Kidney (tissue), 14 donors: ENCODE data around the gene MYO7A. TPM values are rescaled to one million over a fixed set of nuclear protein-coding genes. Genes with fewer than 3 reads are reported as not detected.
A peak's percentile ranks its signal among the peaks of the same experiment; 100 is the strongest.

Experiments
- DNase-seq, 5 donors: peaks; one replicate each; pipeline ENCODE4 v3.0.0-alpha.2; 2013 to 2020
- FAIRE-seq: peaks from 2 replicates; lab custom pipeline; 2012; peaks lifted over from hg19 to GRCh38; lab: Jason Lieb, UNC
- H3K27ac ChIP-seq, 2 donors: one replicate each; pipeline ENCODE4 v1.7.0; 2013; ENCODE audit warnings: low read depth in 2 of 2, low read length in 2 of 2, inconsistent platforms in 1 of 2
- H3K27me3 ChIP-seq: one replicate; pipeline ENCODE4 v1.7.1; 2013; ENCODE audit warnings: low read length, inconsistent platforms; ENCODE audit not compliant: control insufficient read depth, insufficient read depth
- H3K36me3 ChIP-seq, 3 donors: one replicate each; pipeline versions ENCODE4 v1.7.0 to v1.7.1; 2013; ENCODE audit warnings: low read length in 3 of 3, control low read depth in 1 of 3, inconsistent platforms in 1 of 3; ENCODE audit not compliant: insufficient read depth in 3 of 3, control insufficient read depth in 2 of 3
- H3K4me1 ChIP-seq, 3 donors: one replicate each; pipeline versions ENCODE4 v1.7.0 to v1.7.1; 2013; ENCODE audit warnings: low read length in 3 of 3, inconsistent platforms in 1 of 3, low read depth in 1 of 3; ENCODE audit not compliant: control insufficient read depth in 2 of 3, insufficient read depth in 2 of 3
- H3K4me3 ChIP-seq, 3 donors: one replicate each; pipeline versions ENCODE4 v1.7.0 to v1.8.1; 2013; ENCODE audit warnings: low read length in 3 of 3, control low read depth in 1 of 3, inconsistent platforms in 1 of 3
- H3K9ac ChIP-seq, 3 donors: one replicate each; pipeline versions ENCODE4 v1.7.0 to v1.7.1; 2013; ENCODE audit warnings: low read length in 3 of 3, control low read depth in 1 of 3, inconsistent platforms in 1 of 3
- H3K9me3 ChIP-seq, 3 donors: one replicate each; pipeline versions ENCODE4 v1.7.0 to v1.7.1; 2013; ENCODE audit warnings: low read length in 3 of 3, control low read depth in 1 of 3, inconsistent platforms in 1 of 3; ENCODE audit not compliant: control insufficient read depth in 2 of 3, insufficient read depth in 1 of 3
- CTCF ChIP-seq: IDR thresholded peaks from 3 replicates; pipeline ENCODE4 v1.5.1; 2012; ENCODE audit warnings: mild to moderate bottlenecking, moderate library complexity, borderline replicate concordance; ENCODE audit not compliant: insufficient read depth; ENCODE audit errors: extremely low read depth
- intact Hi-C: fragments of 100-400 bp; cut with DNase I; formaldehyde crosslinking; loops from one replicate; pipeline ENCODE4 v1.11.1; 2022
- polyA plus RNA-seq: library from polyadenylated mRNA; stranded (reverse); fragments of 350-450 nt; fragmentation: Illumina TruSeq; extraction: RNeasy Lipid Tissue Mini Kit (QIAGEN cat#74804); gene quantifications from one replicate; pipeline ENCODE4 v1.2.3, GENCODE V29; 2014; ENCODE audit warnings: low read depth, low replicate concordance; ENCODE audit not compliant: insufficient read depth
- total RNA-seq: library from RNA; stranded (reverse); fragmentation: NEBNext Ultra II Directional; extraction: Animal tissue kit (Norgen Biotek cat#: 25700); gene quantifications from one replicate; pipeline ENCODE4 v1.2.1, GENCODE V29; 2021
- donor health status: control.
- donor health status: control.
- donor health status: control.
- donor health status: control.
- donor health status: control.
- donor health status: DM: yes; HTN: yes; CAD: no.
- donor health status: Normal renal cell carcinoma (clear cell type).

MYO7A gene
- total and polyA plus RNA-seq, 2 donors from 2014 or later, result 6.1 to 10.7 TPM

- no peaks in the 10 kb centered on the region for H3K27me3 ChIP-seq
- no peak for TF ChIP-seq CTCF
- intact Hi-C loops, result no loop called here
- H3K4me1 ChIP-seq, result peaks cover 0 to 14% (median 13%) of the 10 kb centered on the region in 3 donors
- no peaks in the 10 kb centered on the region for H3K36me3 ChIP-seq
- H3K27ac ChIP-seq, result no peak overlapping the region
- H3K4me3 ChIP-seq, result no peak overlapping the region
- no peak for FAIRE-seq
- no peak overlapping the region for H3K9ac ChIP-seq
- peak in 1 of 5 donors; percentile 53 for DNase-seq
- no peaks in the 10 kb centered on the region for H3K9me3 ChIP-seq
Observed at GRCh38 chr11:77125695-77126094, 2.4 kb upstream of the MYO7A start.

- no peak overlapping the region for H3K9ac ChIP-seq
- no peak overlapping the region for H3K27ac ChIP-seq
- H3K4me3 ChIP-seq, result no peak overlapping the region
- intact Hi-C loops, result no loop called here
- DNase-seq (peak in 1 of 5 donors; percentile 51), FAIRE-seq (no peak)
- no peaks in the 10 kb centered on the region for H3K27me3 ChIP-seq
- no peaks in the 10 kb centered on the region for H3K36me3 ChIP-seq
- H3K9me3 ChIP-seq, result no peaks in the 10 kb centered on the region
- TF ChIP-seq CTCF, result no peak
- peaks cover 0 to 20% (median 18%) of the 10 kb centered on the region in 3 donors for H3K4me1 ChIP-seq
Observed at GRCh38 chr11:77126156-77126775, 1.8 kb upstream of the MYO7A start.

- no peak for FAIRE-seq
Observed at GRCh38 chr11:77126861-77127234, 1.2 kb upstream of the MYO7A start.

More at GRCh38 chr11:77126861-77127234, 1.2 kb upstream of the MYO7A start:
- Histone ChIP-seq H3K9me3 (no peaks in the 10 kb centered on the region), H3K4me1 (peaks cover 0 to 24% (median 20%) of the 10 kb centered on the region in 3 donors), H3K36me3 (no peaks in the 10 kb centered on the region), H3K9ac (no peak overlapping the region), H3K27ac (no peak overlapping the region), H3K4me3 (peak overlapping the region in 1 of 3 donors; percentile 54), H3K27me3 (no peaks in the 10 kb centered on the region)
- DNase-seq, result peak in 2 of 5 donors; percentile 30 to 39
- no peak for TF ChIP-seq CTCF
- intact Hi-C loops, result no loop called here
